HS-5 (cell line): Measurements from ENCODE around the gene NUP210L.
A peak's percentile ranks its signal among the peaks of the same experiment; 100 is the strongest.
"Not testable (repeated sequence)": the region's sequence is repeated elsewhere in the genome, so short reads cannot be mapped to it uniquely, and the experiment has no call there.

Experiments
- DNase-seq: peaks from one replicate; pipeline ENCODE4 v3.0.0-alpha.2; 2012; ENCODE audit warnings: low read depth

NUP210L gene

DNA sequence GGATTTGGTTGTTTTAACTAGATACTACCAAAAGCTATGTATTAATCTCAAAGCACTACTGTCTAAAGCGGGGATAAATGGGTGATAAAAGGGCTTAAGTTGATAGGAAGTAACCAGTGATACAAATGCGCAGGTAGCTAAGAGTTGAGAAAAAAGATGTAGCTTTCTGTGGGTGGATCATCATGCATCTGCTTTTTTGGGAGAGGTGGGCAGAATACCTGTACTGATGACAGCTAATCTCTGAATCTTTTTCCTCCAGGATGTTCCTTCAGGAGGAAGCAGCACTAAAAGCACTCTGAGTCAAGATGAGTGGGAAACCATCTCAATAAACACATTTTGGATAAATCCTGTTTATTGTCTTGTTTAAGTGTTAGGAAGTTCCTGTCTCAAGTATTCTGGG is 163.1 kb downstream of the NUP210L start:
- DNase-seq: no peak

DNA sequence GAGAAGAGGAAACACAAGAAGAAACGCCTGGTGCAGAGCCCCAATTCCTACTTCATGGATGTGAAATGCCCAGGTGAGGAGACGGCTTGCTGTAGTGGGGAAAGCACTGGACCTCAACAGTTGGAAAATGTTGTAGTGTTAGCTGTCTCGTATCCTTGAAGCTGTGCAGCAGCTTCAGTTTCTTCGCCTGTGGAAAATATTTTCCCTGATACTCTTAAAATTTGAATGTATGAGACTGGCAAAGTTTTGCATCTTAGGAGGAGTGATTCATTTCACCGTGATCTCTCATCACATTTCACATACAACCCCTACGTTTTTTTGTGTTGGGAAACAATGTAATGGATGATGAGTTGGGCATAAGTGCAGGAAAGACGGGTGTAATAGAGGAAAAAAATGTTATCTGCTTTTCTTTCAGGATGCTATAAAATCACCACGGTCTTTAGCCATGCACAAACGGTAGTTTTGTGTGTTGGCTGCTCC is 163.7 kb downstream of the NUP210L start:
- no peak for DNase-seq

DNA sequence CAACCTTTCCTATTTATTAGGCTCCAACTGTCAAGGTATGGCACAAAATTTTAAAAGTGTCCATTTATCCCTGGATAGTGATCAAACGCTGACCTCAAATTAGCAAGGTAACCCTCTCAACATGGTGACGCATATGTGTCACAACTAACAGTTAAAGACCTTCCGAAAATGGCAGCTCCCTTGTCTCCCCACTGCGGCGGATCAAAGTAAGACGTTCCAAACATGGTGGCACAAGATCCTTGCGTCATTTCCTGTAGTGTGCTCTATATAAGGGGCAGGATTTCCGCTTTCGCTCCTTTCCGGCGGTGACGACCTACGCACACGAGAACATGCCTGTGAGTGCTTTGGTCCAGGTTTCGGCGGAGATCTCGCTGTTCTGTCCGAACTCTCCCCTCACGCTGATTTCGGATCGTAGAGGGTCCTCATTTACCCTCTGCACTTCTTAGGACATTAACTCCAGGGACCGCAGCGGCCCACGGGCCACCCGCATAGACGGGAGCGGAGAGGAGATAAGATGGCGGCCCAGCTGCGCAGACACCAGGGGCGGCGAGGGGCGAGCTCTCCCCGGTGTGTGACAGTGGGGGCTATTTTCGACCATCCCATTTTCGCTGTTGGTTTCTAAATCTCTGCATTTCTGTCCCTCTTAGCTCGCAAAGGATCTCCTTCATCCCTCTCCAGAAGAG is 164.3 kb downstream of the NUP210L start, which contains the start of gene RPS27:
Gene RPS27, plus strand, starts transcription at position 295 of the 683 bp plus-strand sequence. Its CDS starts 35 bp downstream, at position 330.
- DNase-seq: peak; percentile 93

DNA sequence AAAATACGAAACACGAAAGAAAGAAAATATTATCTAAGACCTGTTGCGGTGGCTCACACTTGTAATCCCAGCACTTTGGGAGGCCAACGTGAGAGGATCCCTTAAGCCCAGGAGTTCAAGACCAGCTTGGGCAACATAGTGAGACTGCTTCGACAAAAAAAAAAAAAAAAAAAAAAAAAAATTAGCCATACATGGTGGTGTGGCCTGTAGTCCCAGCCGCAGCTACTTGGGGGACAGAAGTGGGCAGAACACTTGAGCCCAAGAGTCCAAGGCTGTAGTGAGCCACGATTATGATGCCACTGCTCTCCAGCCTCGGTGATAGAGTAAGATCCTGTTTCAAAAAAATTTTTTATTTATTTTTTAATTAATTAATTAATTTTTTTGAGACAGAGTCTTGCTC is 167.3 kb downstream of the NUP210L start:
- no peak for DNase-seq

DNA sequence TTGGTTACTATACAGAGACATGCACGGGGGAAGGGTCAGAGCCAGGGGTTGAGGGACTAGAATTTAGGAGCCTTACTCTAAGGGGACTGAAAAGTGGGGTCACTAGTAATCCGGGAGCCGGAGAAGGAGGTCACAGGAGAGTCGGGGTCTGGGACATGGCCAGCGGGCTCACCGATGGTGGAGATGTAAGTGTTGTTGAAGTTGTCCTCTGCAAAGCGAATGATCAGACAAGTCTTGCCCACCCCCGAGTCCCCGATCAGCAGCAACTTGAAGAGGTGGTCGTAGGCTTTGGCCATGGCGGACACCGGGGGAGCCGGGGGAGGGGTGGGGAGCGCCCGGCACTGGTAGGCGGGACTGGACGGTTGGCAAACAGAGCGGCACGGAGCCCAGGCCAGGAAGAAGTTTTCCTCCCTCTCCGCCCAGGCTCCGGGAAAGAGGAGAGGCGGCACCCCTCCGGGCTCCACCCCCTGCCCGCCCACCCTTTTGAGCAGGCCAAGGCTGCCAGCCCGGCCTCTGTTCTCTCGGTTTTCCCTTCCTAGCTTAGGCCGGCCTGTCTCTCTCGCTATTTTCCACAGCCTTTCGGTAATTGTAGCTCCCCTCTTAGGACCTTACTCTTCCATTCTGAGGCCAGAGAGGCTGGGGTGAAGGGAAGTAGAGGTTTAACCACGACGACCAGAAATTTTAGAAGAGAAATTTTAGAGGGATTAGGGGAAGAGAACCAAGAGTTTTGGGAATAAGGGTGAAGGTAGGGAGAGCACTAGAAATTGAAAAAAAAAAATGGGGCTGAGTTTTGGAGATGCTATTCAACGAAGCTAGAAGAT is 168.7 kb downstream of the NUP210L start, which contains the start of gene RAB13:
Gene RAB13, minus strand, starts transcription at position 399 of the 821 bp plus-strand sequence. Its CDS starts 103 bp downstream, at position 296.
- DNase-seq: peak; percentile 58

DNA sequence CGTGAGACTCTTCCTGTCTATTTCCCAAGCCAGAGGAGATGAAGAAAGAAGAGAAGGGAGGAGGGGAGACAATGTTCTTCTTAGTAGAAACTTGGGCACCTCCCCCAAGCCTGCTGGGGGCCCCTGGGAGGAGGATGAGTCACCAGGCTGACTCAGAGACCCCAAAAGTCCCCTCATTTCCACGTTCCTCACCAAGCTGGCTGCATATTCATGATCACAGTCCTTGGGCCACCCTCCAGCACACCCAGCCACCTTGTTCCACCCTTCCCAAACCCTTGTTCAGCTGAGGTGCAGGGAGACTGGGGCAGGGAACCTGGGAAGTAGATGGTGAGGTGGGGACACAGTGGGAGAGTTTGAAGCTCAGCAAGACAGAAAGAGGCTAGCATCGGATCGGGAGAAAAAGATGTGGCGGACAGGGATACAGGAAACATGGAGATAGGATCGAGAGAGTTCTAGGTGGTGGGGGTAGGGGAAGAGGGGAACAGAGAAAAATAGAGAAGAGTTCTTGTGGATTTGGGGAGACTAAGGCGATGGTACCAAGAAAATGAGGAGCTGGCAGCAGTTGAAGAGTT is 169.4 kb downstream of the NUP210L start:
- DNase-seq: peak; percentile 60

DNA sequence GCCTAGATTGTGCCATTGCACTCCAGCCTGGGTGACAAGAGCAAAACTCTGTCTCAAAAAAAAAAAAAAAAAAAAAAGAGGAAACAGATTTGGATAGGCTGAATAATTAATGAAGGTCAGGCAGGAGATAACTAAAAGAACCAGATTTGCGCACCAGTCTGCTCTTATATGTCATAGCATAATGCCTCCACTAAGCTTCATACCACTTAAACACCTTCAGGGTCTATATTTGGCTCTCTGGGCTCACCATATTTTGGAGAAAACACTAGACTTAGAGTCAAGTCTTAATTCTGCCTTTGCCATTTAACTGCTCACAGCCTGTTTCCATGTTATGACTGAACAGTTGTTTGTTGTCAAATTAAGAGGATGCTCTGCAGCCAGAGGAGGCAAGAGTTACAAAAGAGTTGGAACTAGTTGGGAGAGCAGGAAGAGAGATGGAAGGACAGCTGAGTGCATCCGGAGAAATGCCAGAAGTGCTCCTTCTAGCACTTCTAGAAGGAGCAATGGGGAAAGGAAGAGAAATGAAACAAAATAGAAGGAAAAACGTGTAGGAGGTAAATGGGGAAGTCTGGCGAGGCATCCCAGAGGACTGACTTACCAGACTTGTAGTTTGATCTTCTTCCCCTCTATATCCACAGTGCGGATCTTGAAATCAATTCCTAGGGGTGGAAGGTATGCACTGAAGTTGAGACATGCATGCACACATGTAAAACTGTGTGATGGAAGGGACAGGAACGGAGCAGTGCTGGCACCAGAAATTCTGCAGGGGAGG is 170.6 kb downstream of the NUP210L start:
- no peak for DNase-seq

DNA sequence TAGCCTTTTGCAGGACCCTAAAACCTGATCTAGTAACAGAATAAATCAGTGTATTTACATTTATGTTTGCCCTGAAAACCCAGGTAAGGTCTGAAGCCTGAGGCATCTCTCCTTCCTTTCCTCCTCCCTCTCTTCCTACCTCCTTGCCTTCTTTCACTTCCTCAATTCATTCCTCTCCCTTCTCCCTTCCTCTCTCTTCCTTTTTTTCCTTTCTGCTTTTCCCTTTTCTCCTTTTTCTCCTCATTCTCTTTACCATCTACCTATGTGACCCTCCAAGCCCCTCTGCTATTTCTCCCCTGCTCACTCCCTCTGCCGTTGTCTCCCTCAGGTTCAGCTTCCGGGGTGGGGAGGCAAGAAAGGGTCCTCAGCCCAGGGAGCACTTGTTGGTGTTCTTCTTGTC is 173.1 kb downstream of the NUP210L start:
- not testable (repeated sequence) for DNase-seq

DNA sequence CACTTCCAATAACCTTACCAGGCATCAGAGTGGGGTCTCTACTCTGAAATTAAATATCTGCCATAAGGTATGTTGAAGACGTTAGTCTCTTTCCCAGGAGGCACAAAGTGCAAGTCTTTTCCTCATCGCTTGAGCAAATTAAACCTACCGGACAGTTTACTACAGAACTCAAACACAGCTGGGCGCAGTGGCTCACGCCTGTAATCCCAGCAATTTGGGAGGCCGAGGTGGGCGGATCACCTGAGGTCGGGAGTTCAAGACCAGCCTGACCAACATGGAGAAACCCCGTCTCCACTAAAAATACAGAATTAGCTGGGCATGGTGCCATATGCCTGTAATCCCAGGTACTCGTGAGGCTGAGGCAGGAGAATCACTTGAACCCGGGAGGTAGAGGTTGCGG is 175.8 kb downstream of the NUP210L start:
- not testable (repeated sequence) for DNase-seq

DNA sequence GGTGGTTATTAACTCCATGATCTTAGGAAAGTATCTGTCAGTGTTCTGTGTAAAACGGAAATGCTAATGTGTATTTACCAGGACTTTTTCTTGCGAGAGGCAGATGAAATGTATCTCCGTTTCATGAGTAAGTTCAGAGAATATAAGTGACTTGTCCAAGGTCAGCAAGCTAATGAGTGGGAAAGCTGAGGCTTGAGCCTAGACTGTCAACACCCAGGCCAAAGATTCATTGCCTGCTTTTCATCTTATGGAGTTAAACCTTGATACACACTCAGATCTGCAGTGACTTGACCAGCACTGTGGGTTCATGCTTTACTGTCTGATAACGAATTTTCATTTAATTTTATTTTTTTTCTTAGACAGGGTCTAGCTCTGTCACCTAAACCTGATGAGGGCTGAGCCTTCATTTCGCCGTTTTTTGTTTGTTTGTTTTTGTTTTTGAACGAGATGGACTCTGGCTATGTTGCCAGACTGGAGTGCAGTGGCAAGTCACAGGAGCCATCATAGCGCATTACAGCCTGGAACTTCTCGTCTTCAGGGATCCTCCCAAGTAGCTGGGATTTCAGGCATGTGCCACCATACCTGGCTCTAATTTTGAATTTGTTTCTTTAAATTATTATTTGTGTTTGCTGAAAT is 176.5 kb downstream of the NUP210L start:
- DNase-seq: no peak

DNA sequence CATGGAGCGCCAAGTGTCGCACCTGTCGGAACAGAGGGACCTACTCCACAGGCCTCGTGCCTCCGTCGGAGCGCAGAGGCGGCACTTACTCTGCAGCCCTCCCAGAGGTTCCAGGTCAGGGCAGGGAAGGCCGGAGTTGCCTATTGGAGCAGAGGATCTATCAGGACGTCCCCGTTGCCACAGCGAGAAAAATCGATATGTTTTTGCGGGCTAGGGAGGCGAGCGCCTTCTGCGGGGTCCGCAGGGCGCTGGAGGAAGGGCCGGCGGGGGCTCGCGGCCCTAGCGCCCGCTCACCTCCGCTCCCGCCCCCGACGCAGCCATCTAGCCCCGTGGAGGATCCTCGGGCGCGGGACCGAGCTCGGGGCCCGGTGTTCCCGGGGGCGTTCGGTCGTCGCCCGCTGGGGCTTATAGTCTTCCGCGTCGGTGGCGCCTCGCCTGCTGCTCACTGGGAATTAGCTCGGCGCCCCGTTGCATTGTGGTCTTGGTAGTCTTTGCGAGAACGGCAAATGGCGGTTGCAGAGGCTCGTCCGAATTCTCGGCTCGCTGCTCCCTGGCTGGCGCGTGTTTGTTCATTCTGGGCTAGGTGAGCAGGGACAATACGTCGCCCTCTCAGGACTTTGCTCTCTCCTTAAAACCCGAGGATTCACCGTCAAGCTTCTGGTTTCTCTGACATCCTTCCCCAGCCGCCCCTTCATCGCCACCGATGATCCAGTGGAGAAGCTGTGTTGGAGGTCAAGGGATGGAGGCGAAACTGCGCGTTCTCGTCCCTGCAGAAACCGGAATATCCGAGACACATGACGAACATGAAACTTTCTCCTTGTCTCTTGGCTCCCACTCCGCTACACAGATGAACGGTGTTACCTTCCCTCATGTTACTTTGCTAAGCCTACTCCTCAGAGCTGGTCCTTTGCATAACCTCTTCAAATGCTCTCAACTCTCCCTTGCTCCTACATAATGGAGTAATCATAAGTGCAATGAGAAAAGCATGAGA is 177.3 kb downstream of the NUP210L start, which contains the start of gene JTB:
Gene JTB, minus strand, starts transcription at position 425 of the 991 bp plus-strand sequence. Its CDS starts 422 bp downstream, at position 3.
- DNase-seq: no peak

DNA sequence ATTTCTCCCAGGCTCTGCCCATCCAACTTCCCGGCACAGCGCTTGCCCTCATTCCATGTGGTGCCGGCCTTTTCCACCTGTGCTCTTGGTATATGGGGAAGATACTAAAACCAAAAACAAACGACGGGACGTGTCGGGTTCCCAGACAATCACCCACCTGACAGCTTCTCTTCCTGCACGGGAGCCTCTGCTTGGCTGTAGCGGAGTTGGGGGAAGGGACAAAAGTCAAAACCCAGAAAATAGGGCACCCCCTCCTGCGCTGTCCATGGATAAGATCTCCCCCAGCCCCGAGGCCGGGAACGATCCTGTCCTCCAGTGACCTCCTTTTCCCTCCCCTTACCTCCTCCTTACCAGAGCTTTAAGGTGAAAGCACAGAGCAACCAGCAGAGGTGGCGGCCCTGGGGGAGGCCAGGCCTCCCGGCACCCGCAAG is 178.0 kb downstream of the NUP210L start:
- DNase-seq: no peak

DNA sequence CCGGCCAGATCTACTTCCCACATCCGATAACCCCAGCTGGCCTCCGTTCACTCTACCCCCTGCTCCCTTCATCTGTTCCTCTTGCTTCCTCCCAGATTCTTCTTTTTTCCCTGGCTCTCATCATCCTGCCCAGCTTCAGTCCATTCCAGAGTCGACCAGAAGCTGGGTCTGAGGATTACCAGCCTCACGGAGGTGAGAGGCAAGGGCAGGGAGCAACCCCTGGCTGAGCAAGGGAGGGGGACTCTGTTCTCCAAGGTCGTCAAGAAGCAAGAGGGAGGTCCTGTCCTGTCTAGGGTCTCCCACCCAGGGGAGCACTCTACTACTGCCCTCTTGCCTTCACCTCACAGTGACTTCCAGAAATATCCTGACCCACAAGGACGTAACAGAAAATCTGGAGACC is 181.3 kb downstream of the NUP210L start:
- no peak for DNase-seq

DNA sequence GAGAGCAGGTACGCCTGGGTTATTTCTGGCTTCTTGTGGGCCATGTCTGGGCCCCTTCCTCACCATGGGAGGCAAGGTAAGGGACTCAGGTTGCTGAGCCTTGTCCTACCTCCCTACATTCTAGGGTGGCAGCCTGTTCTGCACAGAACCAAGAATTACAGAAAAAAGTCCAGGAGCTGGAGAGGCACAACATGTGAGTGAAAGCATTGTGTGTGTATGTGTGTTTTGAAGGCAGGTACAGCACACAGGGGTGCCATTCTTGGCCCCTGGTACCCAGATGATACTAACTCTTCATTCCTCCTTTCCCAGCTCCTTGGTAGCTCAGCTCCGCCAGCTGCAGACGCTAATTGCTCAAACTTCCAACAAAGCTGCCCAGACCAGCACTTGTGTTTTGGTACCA is 181.8 kb downstream of the NUP210L start:
- no peak for DNase-seq

DNA sequence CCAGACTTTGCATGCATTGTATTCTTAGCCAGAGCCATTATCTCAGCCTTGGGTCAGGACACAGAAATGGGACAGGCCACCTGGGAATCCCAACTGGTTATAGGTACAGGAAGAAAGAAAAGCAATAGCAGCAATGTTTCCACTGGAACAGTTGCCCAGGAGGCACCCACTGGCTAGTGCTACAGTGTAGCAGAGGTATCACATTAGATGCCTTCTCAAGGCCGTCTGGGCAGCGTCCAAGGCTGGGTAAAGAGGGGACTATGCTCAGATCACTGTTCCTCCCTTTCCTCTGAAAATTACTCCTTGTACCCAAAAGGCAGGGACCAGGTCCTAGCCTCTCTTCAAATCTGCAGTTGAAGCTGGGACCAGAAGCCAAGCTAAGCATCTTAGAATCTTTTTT is 184.5 kb downstream of the NUP210L start:
- no peak for DNase-seq

DNA sequence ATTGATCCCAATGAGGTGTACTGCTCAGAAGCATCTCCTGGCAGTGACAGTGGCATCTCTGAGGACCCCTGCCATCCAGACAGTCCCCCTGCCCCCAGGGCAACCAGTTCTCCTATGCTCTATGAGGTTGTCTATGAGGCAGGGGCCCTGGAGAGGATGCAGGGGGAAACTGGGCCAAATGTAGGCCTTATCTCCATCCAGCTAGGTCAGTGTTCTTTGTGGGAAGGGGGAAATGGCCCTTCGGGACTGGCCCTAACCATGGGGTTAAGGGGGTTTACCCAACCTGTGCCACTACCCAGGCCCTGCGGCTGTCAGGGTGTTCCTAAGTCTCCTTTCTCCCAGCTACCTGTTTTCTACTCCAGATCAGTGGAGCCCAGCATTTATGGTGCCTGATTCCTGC is 185.9 kb downstream of the NUP210L start:
- no peak for DNase-seq

DNA sequence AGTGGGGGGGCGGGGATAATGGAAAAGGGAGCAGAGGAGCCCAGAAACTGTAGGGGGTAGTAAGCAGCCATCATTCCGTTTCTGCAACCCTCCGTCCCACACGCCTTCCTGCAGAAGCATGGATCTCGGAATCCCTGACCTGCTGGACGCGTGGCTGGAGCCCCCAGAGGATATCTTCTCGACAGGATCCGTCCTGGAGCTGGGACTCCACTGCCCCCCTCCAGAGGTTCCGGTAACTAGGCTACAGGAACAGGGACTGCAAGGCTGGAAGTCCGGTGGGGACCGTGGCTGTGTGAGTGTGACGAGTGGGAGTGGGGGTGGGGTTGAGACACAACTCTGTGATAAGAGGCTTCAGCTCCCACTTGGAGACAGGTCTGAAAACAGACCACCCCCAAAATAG is 186.5 kb downstream of the NUP210L start:
- no peak for DNase-seq

DNA sequence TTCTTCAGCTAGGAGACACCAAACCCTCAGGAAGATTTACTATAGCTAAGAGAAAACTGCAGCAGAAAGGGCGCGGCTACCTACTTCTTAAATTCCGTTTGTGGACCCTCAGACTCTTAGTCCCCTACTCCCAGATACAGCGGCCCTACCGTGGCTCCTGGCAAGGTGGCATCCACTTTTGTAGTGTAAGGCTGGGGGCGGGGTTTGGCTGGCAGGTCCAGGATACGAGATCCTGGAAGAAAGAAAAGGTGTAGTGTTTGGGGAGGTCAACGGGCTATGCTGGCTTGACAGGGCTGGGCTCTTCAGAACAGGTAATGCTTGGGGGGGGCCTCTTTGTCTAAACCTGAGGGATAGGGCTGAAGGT is 186.9 kb downstream of the NUP210L start:
- no peak for DNase-seq

DNA sequence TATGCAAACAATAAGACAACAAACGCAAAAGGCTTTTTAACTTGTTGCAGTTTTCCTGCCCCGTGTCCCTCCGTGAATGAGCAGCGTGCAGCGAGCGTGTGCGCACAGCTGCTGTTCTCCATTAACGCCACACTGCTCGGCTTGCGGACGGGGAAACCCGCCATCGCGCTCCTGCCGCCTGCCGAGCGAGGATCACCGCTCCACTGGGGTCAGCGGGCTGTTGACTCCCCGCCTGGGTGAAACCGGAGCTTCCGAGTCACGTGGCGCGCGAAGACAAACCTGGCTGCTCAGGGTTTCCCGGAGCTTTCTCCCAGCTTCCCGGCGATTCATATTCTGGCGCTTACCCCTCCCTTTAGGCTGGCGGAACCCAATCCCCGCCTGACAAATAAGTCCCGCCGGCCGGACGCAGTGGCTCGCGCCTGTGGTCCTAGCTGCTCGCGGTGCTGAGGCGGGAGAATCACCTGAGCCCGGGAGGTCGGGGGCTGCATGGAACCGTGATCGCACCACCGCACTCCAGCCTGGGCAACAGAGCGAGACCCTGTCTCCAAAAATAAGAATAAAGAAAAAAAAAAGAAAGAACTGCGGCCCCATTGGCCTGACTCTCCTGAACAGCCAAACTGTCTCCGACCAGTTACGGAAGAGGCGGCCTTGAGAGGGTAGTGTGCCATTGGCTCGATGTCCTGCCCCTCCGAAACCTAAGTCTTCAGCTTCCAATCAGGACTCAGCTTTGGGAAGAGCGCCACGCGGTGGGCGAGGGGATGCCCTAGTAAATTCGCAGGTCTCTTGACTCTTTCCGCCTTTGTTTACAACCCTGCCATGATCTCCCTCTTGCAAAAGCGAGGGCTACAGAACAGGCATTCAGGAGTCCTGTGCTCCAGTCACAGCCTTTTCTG is 187.5 kb downstream of the NUP210L start, which contains the start of gene CREB3L4:
Gene CREB3L4, plus strand, starts transcription at position 796 of the 893 bp plus-strand sequence. CDS start 624 bp downstream, outside the sequence.
- peak; percentile 87 for DNase-seq
